WTC11 (cell line): ENCODE results near the gene VSIR. TPM values are rescaled to one million over a fixed set of nuclear protein-coding genes. Genes with fewer than 3 reads are reported as not detected.

Experiments
- ATAC-seq: fragments of 200-7000 bp; cut with Tn5 transposase; 2 replicates; pipeline ENCODE4 v1.10.0; 2021; ENCODE audit warnings: mild to moderate bottlenecking, moderate library complexity
- CTCF ChIA-PET: fragments of 300-600 bp; sonication (Branson Sonifier 250); formaldehyde crosslinking; loops from one replicate; lab custom pipeline; 2021; ENCODE audit warnings: antibody characterized with exemption; lab: Charles Lee
- POLR2A ChIA-PET: fragments of 350-600 bp; sonication (Branson Sonifier 250); formaldehyde crosslinking; loops from one replicate; lab custom pipeline; 2021; ENCODE audit warnings: antibody characterized with exemption; lab: Charles Lee
- DNase-seq: peaks from one replicate; pipeline ENCODE4 v3.0.0; 2021; ENCODE audit warnings: low spot score
- H3K27ac Mint-ChIP-seq: 2 replicates; pipeline ENCODE4 v1.8.0; 2021; ENCODE audit warnings: mixed read lengths
- H3K27me3 Mint-ChIP-seq: 2 replicates; pipeline ENCODE4 v1.8.0; 2021; ENCODE audit warnings: low read depth, mild to moderate bottlenecking, moderate library complexity, mixed read lengths
- H3K36me3 Mint-ChIP-seq: 2 replicates; pipeline ENCODE4 v1.8.0; 2021; ENCODE audit warnings: mixed read lengths
- H3K4me1 Mint-ChIP-seq: 2 replicates; pipeline ENCODE4 v1.8.0; 2022; ENCODE audit warnings: mixed read lengths
- H3K4me3 Mint-ChIP-seq: 2 replicates; pipeline ENCODE4 v1.8.0; 2021; ENCODE audit warnings: mild to moderate bottlenecking, moderate library complexity, mixed read lengths
- H3K9me3 Mint-ChIP-seq: 2 replicates; pipeline ENCODE4 v1.8.0; 2021; ENCODE audit warnings: mixed read lengths
- FOXK1 ChIP-seq: sonication (generic); formaldehyde crosslinking; IDR thresholded peaks from 2 replicates; pipeline ENCODE4 v1.8.0; 2022; ENCODE audit warnings: mild to moderate bottlenecking, moderate library complexity, missing genetic modification reagents
- FOXP1 ChIP-seq: sonication (generic); formaldehyde crosslinking; IDR thresholded peaks from 2 replicates; pipeline ENCODE4 v1.8.0; 2022; ENCODE audit warnings: missing genetic modification reagents, mild to moderate bottlenecking, moderate library complexity, borderline replicate concordance
- IRF2 ChIP-seq: sonication (generic); formaldehyde crosslinking; IDR thresholded peaks from 2 replicates; pipeline ENCODE4 v1.8.0; 2022; ENCODE audit warnings: low read depth, missing genetic modification reagents, borderline replicate concordance
- MXD4 ChIP-seq: fragments of 250-450 bp; sonication (Bioruptor Pico); IDR thresholded peaks from 2 replicates; pipeline ENCODE4 v1.8.0; 2021; ENCODE audit warnings: mild to moderate bottlenecking, moderate library complexity, borderline replicate concordance
- NR1H2 ChIP-seq: sonication (generic); formaldehyde crosslinking; IDR thresholded peaks from 2 replicates; pipeline ENCODE4 v1.9.0; 2021; ENCODE audit warnings: mild to moderate bottlenecking, moderate library complexity, missing genetic modification reagents
- RORB ChIP-seq: fragments of 250-450 bp; sonication (Bioruptor Pico); IDR thresholded peaks from 2 replicates; pipeline ENCODE4 v1.9.0; 2021; ENCODE audit warnings: mild to moderate bottlenecking
- ZNF138 ChIP-seq: sonication (generic); formaldehyde crosslinking; conservative IDR thresholded peaks from 2 replicates; pipeline ENCODE4 v1.8.1; 2022; ENCODE audit warnings: mild to moderate bottlenecking, moderate library complexity, missing genetic modification reagents
- ZNF317 ChIP-seq: sonication (generic); formaldehyde crosslinking; IDR thresholded peaks from 2 replicates; pipeline ENCODE4 v1.8.1; 2023; ENCODE audit warnings: low read depth, mild to moderate bottlenecking, moderate library complexity, missing genetic modification reagents, borderline replicate concordance
- total RNA-seq: library from RNA; stranded (reverse); gene quantifications from 3 replicates; pipeline ENCODE4 v1.2.3, GENCODE V29; 2021
- TF ChIP-seq, protein P1 (sequence below): fragments of 250-450 bp; sonication (Bioruptor Pico); IDR thresholded peaks from 2 replicates; pipeline ENCODE4 v1.9.0; 2021; ENCODE audit warnings: moderate library complexity, mild to moderate bottlenecking, inconsistent platforms, borderline replicate concordance
- TF ChIP-seq, protein P2 (sequence below): sonication (generic); formaldehyde crosslinking; IDR thresholded peaks from 2 replicates; pipeline ENCODE4 v1.8.1; 2022; ENCODE audit warnings: missing genetic modification reagents, borderline replicate concordance
- TF ChIP-seq, protein P3 (sequence below): sonication (generic); formaldehyde crosslinking; IDR thresholded peaks from 2 replicates; pipeline ENCODE4 v1.8.0; 2022; ENCODE audit warnings: mild to moderate bottlenecking, missing genetic modification reagents
- TF ChIP-seq, protein P4 (sequence below): sonication (generic); formaldehyde crosslinking; IDR thresholded peaks from 2 replicates; pipeline ENCODE4 v1.8.0; 2023; ENCODE audit warnings: mild to moderate bottlenecking, missing genetic modification reagents
- TF ChIP-seq, protein P5 (sequence below): sonication (generic); formaldehyde crosslinking; IDR thresholded peaks from 2 replicates; pipeline ENCODE4 v1.8.0; 2022; ENCODE audit warnings: mild to moderate bottlenecking, missing genetic modification reagents
- TF ChIP-seq, protein P6 (sequence below): sonication (generic); formaldehyde crosslinking; IDR thresholded peaks from 2 replicates; pipeline ENCODE4 v1.8.1; 2022; ENCODE audit warnings: mild to moderate bottlenecking, missing genetic modification reagents, moderate library complexity, borderline replicate concordance
- TF ChIP-seq, protein P7 (sequence below): sonication (generic); formaldehyde crosslinking; conservative IDR thresholded peaks from 2 replicates; pipeline ENCODE4 v1.8.1; 2022; ENCODE audit warnings: mild to moderate bottlenecking, missing genetic modification reagents

VSIR gene
- total RNA-seq, 1 experiment from 2014 or later = 0.74 TPM

DNA sequence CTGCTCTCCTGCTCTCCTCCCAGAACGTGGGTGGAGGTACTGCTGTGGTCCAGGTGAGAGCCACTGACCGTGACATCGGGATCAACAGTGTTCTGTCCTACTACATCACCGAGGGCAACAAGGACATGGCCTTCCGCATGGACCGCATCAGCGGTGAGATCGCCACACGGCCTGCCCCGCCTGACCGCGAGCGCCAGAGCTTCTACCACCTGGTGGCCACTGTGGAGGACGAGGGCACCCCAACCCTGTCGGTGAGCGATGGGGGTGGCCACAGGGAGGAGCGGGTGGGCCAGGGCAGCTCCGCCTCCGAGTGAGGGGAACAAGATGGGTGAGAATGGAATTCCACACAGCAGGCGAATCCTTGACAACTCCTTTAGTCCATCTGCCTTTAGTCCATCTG lies 31.6 kb downstream of the VSIR start:
- POLR2A ChIA-PET = no interaction called here
- Mint-ChIP-seq H3K4me3 (no peak overlapping the region), H3K9me3 (peaks cover 10% of the 10 kb centered on the region; the same call in 1 of the 2 replicates), H3K4me1 (peaks cover 12% of the 10 kb centered on the region), H3K27ac (no peak overlapping the region), H3K36me3 (no peaks in the 10 kb centered on the region), H3K27me3 (peaks cover 3% of the 10 kb centered on the region; the same call in 1 of the 2 replicates)
- ATAC-seq (no peak), DNase-seq (no peak)
- CTCF ChIA-PET = interaction anchor here (1.3 kb wide), 1 partner anchor 32 kb away, joined by 3 read pairs; the partner anchor contains the start of gene VSIR
- TF ChIP-seq ZNF138 = no peak

DNA sequence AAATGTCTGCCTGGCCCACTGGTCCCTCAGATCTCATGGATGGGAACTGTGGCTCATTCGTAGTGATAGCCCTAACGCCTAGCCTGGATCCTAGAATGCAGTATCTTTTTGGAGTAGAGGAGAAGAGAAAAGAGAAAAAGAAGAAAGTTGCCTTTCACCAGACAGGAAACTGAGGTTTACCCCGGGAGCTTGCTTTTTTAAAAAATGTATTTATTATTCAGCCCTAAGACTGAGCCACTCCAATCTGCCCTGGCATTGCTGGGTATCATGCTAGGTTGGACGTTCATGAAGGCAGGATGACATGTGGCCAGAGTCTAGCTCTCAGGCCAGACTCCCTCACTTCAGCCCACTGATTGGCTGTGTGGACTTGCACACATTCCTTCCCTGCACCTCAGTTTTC lies 32.3 kb downstream of the VSIR start:
- no peak for ATAC-seq

DNA sequence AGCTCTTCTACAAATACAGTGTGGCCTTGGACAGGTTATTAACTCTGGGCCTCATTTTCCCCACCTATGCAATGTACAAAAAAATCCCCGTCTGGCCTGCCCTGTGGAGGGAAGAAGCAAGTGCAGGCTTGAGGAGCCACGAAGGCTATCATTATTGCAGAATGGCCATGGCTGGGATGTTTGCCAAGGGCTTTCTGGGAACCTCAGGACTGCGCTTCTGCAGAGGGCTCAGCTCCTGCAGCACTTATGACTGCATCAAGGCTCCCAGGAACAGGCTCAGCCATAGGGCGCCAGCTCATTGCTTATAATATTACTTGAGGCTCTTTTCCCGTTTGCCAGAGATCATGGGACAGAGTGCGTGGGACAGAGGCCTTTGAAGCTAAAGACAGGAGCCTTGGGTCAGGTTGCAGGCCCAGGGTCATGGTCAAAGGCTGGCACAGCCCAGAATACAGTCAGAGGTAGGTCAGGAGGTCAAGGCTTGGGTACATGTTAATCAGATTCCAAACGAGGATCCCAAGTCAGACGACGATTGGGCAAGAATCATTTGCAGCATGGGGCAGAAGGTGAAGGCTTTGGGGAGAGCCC lies 33.2 kb downstream of the VSIR start:
- no peak for ATAC-seq
- H3K27ac Mint-ChIP-seq = no peak overlapping the region
- TF ChIP-seq FOXK1 (CRISPR knock-in tag) = no peak
- TF ChIP-seq, all 79 proteins: peak for 0
- peaks cover 10% of the 10 kb centered on the region for H3K4me1 Mint-ChIP-seq
- no peaks in the 10 kb centered on the region for H3K36me3 Mint-ChIP-seq
- DNase-seq = no peak
- no peak overlapping the region for H3K4me3 Mint-ChIP-seq
- POLR2A ChIA-PET = no interaction called here
- peaks cover 3% of the 10 kb centered on the region; the same call in 1 of the 2 replicates for H3K27me3 Mint-ChIP-seq
- CTCF ChIA-PET = interaction anchor here (0.8 kb wide), 1 partner anchor 34 kb away, joined by 3 read pairs; no protein-coding TSS in a partner anchor
- H3K9me3 Mint-ChIP-seq = peaks cover 10% of the 10 kb centered on the region; the same call in 1 of the 2 replicates

More for the DNA sequence above, 32.3 kb downstream of the VSIR start:
- H3K36me3 Mint-ChIP-seq = no peaks in the 10 kb centered on the region
- CTCF ChIA-PET = interaction anchor here (1.3 kb wide), 1 partner anchor 32 kb away, joined by 3 read pairs; the partner anchor contains the start of gene VSIR
- POLR2A ChIA-PET = no interaction called here
- DNase-seq = no peak
- peaks cover 3% of the 10 kb centered on the region; the same call in 1 of the 2 replicates for H3K27me3 Mint-ChIP-seq
- H3K4me3 Mint-ChIP-seq = no peak overlapping the region
- TF ChIP-seq NR1H2 (CRISPR knock-in tag) (no peak), FOXP1 (no peak)
- TF ChIP-seq, protein P1, sequence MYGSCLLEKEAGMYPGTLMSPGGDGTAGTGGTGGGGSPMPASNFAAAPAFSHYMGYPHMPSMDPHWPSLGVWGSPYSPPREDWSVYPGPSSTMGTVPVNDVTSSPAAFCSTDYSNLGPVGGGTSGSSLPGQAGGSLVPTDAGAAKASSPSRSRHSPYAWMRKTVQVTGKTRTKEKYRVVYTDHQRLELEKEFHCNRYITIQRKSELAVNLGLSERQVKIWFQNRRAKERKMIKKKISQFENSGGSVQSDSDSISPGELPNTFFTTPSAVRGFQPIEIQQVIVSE (CRISPR knock-in tag) = no peak
- TF ChIP-seq, protein P2, sequence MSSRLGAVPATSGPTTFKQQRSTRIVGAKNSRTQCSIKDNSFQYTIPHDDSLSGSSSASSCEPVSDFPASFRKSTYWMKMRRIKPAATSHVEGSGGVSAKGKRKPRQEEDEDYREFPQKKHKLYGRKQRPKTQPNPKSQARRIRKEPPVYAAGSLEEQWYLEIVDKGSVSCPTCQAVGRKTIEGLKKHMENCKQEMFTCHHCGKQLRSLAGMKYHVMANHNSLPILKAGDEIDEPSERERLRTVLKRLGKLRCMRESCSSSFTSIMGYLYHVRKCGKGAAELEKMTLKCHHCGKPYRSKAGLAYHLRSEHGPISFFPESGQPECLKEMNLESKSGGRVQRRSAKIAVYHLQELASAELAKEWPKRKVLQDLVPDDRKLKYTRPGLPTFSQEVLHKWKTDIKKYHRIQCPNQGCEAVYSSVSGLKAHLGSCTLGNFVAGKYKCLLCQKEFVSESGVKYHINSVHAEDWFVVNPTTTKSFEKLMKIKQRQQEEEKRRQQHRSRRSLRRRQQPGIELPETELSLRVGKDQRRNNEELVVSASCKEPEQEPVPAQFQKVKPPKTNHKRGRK (CRISPR knock-in tag) = no peak
- H3K4me1 Mint-ChIP-seq = peaks cover 13% of the 10 kb centered on the region
- H3K27ac Mint-ChIP-seq = no peak overlapping the region
- peaks cover 10% of the 10 kb centered on the region; the same call in 1 of the 2 replicates for H3K9me3 Mint-ChIP-seq

DNA sequence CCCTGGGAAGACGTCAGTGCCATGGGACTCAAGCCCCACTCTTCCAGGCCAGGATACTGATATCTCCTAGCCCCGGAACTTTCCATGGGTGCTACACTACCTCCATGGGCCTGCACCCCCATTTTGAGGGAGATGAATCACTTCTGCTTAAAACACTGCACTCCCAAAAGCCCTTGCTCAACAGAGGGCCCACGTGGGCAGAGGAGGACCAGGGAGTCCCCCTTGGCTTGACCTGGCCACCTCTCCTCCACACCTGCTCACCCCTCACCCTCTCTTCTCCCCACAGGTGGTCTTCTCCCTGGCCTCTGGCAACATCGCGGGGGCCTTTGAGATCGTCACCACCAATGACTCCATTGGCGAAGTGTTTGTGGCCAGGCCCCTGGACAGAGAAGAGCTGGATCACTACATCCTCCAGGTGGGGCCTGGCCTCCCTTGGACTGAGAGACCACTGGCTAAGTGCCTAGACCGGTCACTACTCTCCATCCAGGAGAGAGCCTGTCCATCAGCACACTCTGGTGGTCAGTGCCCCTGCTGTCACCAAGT lies 33.9 kb downstream of the VSIR start:
- ATAC-seq = no peak
- ChIA-PET POLR2A (no interaction called here), CTCF (interaction anchor here (0.8 kb wide), 1 partner anchor 34 kb away, joined by 3 read pairs; no protein-coding TSS in a partner anchor)
- peaks cover 10% of the 10 kb centered on the region for H3K4me1 Mint-ChIP-seq
- no peak overlapping the region for H3K4me3 Mint-ChIP-seq
- H3K36me3 Mint-ChIP-seq = no peaks in the 10 kb centered on the region
- DNase-seq = no peak
- peaks cover 3% of the 10 kb centered on the region; the same call in 1 of the 2 replicates for H3K27me3 Mint-ChIP-seq
- H3K27ac Mint-ChIP-seq = no peak overlapping the region
- peaks cover 10% of the 10 kb centered on the region; the same call in 1 of the 2 replicates for H3K9me3 Mint-ChIP-seq
- TF ChIP-seq, protein P3, sequence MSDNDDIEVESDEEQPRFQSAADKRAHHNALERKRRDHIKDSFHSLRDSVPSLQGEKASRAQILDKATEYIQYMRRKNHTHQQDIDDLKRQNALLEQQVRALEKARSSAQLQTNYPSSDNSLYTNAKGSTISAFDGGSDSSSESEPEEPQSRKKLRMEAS = no peak
- TF ChIP-seq, protein P4, sequence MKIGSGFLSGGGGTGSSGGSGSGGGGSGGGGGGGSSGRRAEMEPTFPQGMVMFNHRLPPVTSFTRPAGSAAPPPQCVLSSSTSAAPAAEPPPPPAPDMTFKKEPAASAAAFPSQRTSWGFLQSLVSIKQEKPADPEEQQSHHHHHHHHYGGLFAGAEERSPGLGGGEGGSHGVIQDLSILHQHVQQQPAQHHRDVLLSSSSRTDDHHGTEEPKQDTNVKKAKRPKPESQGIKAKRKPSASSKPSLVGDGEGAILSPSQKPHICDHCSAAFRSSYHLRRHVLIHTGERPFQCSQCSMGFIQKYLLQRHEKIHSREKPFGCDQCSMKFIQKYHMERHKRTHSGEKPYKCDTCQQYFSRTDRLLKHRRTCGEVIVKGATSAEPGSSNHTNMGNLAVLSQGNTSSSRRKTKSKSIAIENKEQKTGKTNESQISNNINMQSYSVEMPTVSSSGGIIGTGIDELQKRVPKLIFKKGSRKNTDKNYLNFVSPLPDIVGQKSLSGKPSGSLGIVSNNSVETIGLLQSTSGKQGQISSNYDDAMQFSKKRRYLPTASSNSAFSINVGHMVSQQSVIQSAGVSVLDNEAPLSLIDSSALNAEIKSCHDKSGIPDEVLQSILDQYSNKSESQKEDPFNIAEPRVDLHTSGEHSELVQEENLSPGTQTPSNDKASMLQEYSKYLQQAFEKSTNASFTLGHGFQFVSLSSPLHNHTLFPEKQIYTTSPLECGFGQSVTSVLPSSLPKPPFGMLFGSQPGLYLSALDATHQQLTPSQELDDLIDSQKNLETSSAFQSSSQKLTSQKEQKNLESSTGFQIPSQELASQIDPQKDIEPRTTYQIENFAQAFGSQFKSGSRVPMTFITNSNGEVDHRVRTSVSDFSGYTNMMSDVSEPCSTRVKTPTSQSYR (CRISPR knock-in tag) = no peak
- TF ChIP-seq IRF2 (CRISPR knock-in tag) = no peak
- TF ChIP-seq, protein P5, sequence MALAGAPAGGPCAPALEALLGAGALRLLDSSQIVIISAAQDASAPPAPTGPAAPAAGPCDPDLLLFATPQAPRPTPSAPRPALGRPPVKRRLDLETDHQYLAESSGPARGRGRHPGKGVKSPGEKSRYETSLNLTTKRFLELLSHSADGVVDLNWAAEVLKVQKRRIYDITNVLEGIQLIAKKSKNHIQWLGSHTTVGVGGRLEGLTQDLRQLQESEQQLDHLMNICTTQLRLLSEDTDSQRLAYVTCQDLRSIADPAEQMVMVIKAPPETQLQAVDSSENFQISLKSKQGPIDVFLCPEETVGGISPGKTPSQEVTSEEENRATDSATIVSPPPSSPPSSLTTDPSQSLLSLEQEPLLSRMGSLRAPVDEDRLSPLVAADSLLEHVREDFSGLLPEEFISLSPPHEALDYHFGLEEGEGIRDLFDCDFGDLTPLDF (CRISPR knock-in tag) = no peak
- no peak for TF ChIP-seq RORB
- TF ChIP-seq, protein P6, sequence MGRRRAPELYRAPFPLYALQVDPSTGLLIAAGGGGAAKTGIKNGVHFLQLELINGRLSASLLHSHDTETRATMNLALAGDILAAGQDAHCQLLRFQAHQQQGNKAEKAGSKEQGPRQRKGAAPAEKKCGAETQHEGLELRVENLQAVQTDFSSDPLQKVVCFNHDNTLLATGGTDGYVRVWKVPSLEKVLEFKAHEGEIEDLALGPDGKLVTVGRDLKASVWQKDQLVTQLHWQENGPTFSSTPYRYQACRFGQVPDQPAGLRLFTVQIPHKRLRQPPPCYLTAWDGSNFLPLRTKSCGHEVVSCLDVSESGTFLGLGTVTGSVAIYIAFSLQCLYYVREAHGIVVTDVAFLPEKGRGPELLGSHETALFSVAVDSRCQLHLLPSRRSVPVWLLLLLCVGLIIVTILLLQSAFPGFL (CRISPR knock-in tag) = no peak
- TF ChIP-seq, protein P7, sequence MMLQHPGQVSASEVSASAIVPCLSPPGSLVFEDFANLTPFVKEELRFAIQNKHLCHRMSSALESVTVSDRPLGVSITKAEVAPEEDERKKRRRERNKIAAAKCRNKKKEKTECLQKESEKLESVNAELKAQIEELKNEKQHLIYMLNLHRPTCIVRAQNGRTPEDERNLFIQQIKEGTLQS (CRISPR knock-in tag) = no peak
- no peak for TF ChIP-seq MXD4 (CRISPR knock-in tag)
- no peak for TF ChIP-seq ZNF317
